Erythroblast (primary cell): ENCODE measurements around the gene SLC6A11.

Experiments
- GATA1 ChIP-seq: IDR thresholded peaks from 2 replicates; pipeline ENCODE4 v1.6.1; 2011; ENCODE audit warnings: low read depth, mild to moderate bottlenecking, control low read depth, low read length, moderate library complexity
- POLR2A ChIP-seq: IDR thresholded peaks from 2 replicates; pipeline ENCODE4 v1.6.1; 2011; ENCODE audit warnings: mild to moderate bottlenecking, low read length

DNA sequence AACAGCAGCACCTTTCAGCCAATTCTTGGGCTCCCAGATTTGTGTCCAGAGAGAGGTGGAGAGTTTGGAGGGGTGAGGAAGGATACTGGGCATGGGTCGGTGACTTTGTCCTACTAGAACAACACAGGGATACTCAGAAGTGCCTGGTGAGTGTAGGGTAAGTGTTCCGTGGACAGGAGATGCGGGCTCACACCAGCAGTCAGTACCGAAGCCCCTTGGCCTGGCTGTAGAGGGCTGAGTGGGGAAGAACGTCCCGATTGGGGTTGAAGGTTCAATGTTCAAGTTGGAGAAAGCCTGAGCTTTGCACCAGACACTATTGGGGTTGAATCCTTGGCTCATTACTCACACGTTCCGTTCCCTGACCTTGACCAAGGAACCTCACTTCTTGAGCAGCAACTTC, 40.8 kb upstream of the SLC6A11 start:
- TF ChIP-seq POLR2A = no peak
- no peak for TF ChIP-seq GATA1
